NB4 (cell line): ENCODE data around the gene PHOSPHO2.

Experiments
- CTCF ChIP-seq: IDR thresholded peaks from one replicate; pipeline ENCODE4 v1.5.1; 2012; ENCODE audit warnings: low read depth, low read length
- MAX ChIP-seq: IDR thresholded peaks from 2 replicates; pipeline ENCODE4 v1.6.1; 2011; ENCODE audit warnings: low read depth, low read length
- MYC ChIP-seq: IDR thresholded peaks from 2 replicates; pipeline ENCODE4 v1.6.1; 2011; ENCODE audit warnings: low read depth, low read length
- POLR2A ChIP-seq: IDR thresholded peaks from 2 replicates; pipeline ENCODE4 v1.6.1; 2011; ENCODE audit warnings: mild to moderate bottlenecking; ENCODE audit not compliant: insufficient read length; ENCODE audit errors: extremely low read depth

GRCh38 chr2:169673106-169673505 lies 21.2 kb upstream of the PHOSPHO2 start:
- no peak for TF ChIP-seq CTCF
- TF ChIP-seq POLR2A = no peak
- no peak for TF ChIP-seq MAX
- no peak for TF ChIP-seq MYC
